ENCODE measurements around the gene PRPSAP1. TPM values are rescaled to one million over a fixed set of nuclear protein-coding genes. Genes with fewer than 3 reads are reported as not detected.

PRPSAP1 gene
- total RNA-seq, 1 donor from 2014 or later, result 92.6 TPM

DNA sequence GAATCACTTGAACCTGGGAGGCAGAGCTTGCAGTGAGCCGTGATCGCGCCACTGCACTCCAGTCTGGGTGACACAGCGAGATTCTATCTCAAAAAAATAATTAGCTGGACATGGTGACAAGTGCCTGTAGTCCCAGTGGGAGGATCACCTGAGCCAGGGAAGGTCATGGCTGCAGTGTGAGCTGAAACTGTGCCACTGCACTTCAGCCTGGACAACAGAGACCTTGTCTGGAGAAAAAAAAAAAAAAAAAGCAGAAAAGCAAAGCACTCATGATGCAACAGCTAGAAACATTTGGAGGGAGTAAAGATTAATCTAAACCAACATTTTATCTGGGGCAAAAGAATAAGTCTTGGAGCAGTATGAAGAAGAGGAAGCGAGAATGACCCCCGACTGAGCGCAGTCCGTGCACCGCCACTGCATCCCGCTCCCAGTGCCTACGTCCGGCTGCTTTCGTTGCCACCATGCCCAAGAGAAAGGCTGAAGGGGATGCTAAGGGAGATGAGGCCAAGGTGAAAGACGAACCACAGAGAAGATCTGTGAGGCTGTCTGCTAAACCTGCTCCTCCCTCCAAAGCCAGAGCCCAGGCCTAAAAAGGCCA, 8.2 kb downstream of the PRPSAP1 start:
- TF ChIP-seq POLR2AphosphoS5 (IDR thresholded peaks at IDR 0.05; ENCODE audit: insufficient read depth in 1 of 2, low read depth in 1 of 2), result no peak
- TF ChIP-seq POLR2A (IDR thresholded peaks at IDR 0.05), result no peak
- TF ChIP-seq, protein P1, sequence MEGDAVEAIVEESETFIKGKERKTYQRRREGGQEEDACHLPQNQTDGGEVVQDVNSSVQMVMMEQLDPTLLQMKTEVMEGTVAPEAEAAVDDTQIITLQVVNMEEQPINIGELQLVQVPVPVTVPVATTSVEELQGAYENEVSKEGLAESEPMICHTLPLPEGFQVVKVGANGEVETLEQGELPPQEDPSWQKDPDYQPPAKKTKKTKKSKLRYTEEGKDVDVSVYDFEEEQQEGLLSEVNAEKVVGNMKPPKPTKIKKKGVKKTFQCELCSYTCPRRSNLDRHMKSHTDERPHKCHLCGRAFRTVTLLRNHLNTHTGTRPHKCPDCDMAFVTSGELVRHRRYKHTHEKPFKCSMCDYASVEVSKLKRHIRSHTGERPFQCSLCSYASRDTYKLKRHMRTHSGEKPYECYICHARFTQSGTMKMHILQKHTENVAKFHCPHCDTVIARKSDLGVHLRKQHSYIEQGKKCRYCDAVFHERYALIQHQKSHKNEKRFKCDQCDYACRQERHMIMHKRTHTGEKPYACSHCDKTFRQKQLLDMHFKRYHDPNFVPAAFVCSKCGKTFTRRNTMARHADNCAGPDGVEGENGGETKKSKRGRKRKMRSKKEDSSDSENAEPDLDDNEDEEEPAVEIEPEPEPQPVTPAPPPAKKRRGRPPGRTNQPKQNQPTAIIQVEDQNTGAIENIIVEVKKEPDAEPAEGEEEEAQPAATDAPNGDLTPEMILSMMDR (IDR thresholded peaks at IDR 0.05), result no peak
- Histone ChIP-seq H3K27ac (no peak overlapping the region), H3K36me3 (peaks cover 0 to 28% of the 10 kb centered on the region in 2 donors), H3K4me3 (no peak overlapping the region), H3K27me3 (no peaks in the 10 kb centered on the region), H3K4me1 (no peaks in the 10 kb centered on the region), H3K9me3 (no peaks in the 10 kb centered on the region)
- DNase-seq (ENCODE audit: extremely low spot score in 2 of 2), result no peak
- intact Hi-C loops (cut with DNase I), result no loop called here

DNA sequence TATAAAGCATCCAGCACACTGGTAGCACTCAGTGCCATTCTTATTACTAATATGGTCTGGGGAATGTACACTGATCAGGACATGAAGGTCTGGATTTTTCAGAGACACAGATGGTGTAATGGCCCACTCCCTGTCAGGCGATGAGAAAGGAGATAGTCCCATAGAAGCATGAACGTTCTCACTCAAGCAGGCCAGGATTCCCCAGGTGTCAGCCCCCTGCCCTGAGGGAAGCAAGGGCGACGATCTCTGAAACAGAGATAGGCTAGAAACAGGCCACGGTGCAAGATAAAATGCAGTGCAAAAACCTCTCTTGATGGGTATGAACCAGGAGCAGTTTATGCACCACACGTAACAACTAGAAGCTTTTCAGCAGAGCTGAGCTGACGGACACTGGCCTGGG, 10.6 kb downstream of the PRPSAP1 start:
- DNase-seq (ENCODE audit: extremely low spot score in 2 of 2), result no peak
- TF ChIP-seq, protein P1 (IDR thresholded peaks at IDR 0.05), result no peak
- TF ChIP-seq POLR2A (IDR thresholded peaks at IDR 0.05), result no peak
- no peak for TF ChIP-seq POLR2AphosphoS5 (IDR thresholded peaks at IDR 0.05; ENCODE audit: insufficient read depth in 1 of 2, low read depth in 1 of 2)
- H3K4me1 ChIP-seq, result no peaks in the 10 kb centered on the region
- no peak overlapping the region for H3K27ac ChIP-seq
- H3K9me3 ChIP-seq, result no peaks in the 10 kb centered on the region
- intact Hi-C loops (cut with DNase I), result no loop called here
- H3K27me3 ChIP-seq, result no peaks in the 10 kb centered on the region
- H3K36me3 ChIP-seq, result peaks cover 0 to 26% of the 10 kb centered on the region in 2 donors
- no peak overlapping the region for H3K4me3 ChIP-seq

DNA sequence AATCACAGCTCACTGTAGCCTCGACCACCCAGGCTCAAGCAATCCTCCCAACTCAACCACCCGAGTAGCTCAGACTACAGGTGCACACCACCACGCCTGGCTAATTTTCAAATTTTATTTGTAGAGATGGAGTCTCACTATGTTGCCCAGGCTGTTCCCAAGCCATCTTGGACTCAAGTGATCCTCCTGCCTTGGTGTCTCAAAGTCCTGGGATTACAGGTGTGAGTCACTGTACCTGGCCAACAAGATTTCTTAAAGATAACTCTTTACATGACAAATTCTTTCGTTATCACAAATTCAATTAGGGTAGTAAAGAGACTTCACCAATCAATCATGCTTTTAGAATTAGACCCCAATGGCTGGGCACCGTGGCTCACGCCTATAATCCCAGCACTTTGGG, 12.4 kb downstream of the PRPSAP1 start:
- Histone ChIP-seq H3K4me1 (no peaks in the 10 kb centered on the region), H3K27ac (no peak overlapping the region), H3K27me3 (no peaks in the 10 kb centered on the region), H3K4me3 (no peak overlapping the region), H3K9me3 (no peaks in the 10 kb centered on the region), H3K36me3 (peaks cover 0 to 10% of the 10 kb centered on the region in 2 donors)
- TF ChIP-seq POLR2AphosphoS5 (IDR thresholded peaks at IDR 0.05; ENCODE audit: insufficient read depth in 1 of 2, low read depth in 1 of 2) (no peak), POLR2A (IDR thresholded peaks at IDR 0.05) (no peak)
- TF ChIP-seq, protein P1 (IDR thresholded peaks at IDR 0.05), result no peak
- no peak for DNase-seq (ENCODE audit: extremely low spot score in 2 of 2)
- intact Hi-C loops (cut with DNase I), result no loop called here

DNA sequence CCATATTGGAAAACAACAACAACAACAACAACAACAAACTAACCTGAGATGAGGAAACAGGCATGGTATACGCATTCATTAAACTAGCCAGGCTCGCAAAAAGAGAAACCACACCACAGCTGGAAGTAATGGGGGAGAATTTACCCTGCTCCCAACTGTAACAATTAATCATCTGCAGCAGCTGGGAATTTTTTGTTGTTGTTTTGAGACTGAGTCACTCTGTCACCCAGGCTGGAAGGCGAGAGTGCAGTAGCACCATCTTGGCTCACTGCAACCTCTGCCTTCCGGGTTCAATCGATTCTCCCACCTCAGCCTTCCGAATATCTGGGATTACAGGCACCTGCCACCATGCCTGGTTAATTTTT, 16.3 kb downstream of the PRPSAP1 start:
- no peaks in the 10 kb centered on the region for H3K9me3 ChIP-seq
- DNase-seq (ENCODE audit: extremely low spot score in 2 of 2), result no peak
- TF ChIP-seq, protein P1 (IDR thresholded peaks at IDR 0.05), result no peak
- TF ChIP-seq POLR2A (IDR thresholded peaks at IDR 0.05) (no peak), POLR2AphosphoS5 (IDR thresholded peaks at IDR 0.05; ENCODE audit: insufficient read depth in 1 of 2, low read depth in 1 of 2) (no peak)
- H3K27ac ChIP-seq, result no peak overlapping the region
- no peaks in the 10 kb centered on the region for H3K4me1 ChIP-seq
- peaks cover 0 to 5% of the 10 kb centered on the region in 2 donors for H3K36me3 ChIP-seq
- no peaks in the 10 kb centered on the region for H3K27me3 ChIP-seq
- intact Hi-C loops (cut with DNase I), result no loop called here
- no peak overlapping the region for H3K4me3 ChIP-seq

DNA sequence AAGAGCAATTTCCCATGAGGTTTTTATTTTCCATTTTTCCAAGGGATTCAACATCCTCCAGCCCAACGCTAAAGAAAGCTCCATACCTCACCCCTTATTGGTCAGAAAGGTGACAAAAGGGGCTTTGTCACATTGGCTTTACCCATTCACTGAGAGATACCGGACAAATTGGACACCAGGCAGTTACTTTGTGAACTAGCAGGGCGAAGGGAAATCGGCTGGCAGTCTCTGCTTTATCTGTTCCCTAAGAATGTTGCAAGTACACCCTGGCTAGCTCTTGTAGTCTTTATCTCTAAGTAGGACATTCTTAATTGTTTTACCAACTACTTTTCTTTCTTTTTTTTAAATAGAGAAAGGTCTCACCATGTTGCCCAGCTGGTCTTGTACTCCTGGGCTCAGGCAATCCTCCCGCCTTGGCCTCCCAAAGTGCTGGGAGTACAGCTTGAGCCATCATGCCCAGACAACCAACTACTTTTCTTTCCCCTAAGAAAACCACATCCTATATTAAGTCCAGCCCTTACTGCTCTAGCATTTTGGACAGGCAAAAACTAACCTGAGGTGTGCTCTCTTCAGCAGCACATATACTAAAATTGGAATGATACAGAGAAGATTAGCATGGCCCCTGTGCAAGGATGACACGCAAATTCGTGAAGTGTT, 16.8 kb downstream of the PRPSAP1 start:
- Histone ChIP-seq H3K36me3 (peaks cover 0 to 3% of the 10 kb centered on the region in 2 donors), H3K27me3 (no peaks in the 10 kb centered on the region), H3K27ac (no peak overlapping the region), H3K4me1 (no peaks in the 10 kb centered on the region), H3K4me3 (no peak overlapping the region), H3K9me3 (no peaks in the 10 kb centered on the region)
- intact Hi-C loops (cut with DNase I), result no loop called here
- DNase-seq (ENCODE audit: extremely low spot score in 2 of 2), result no peak
- TF ChIP-seq POLR2AphosphoS5 (IDR thresholded peaks at IDR 0.05; ENCODE audit: insufficient read depth in 1 of 2, low read depth in 1 of 2) (no peak), POLR2A (IDR thresholded peaks at IDR 0.05) (no peak)
- TF ChIP-seq, protein P1 (IDR thresholded peaks at IDR 0.05), result no peak

All from vagina (tissue), 2 donors.